ENCODE results near the gene TGFBR2. TPM values are rescaled to one million over a fixed set of nuclear protein-coding genes. Genes with fewer than 3 reads are reported as not detected.

TGFBR2 gene
- total RNA-seq, 1 experiment from 2014 or later, result 22.5 TPM

- BruUV-seq (replicated peaks), result no TSS peak
- H3K4me2 ChIP-seq (ENCODE audit: low read length), result no peak overlapping the region
- intact Hi-C loops (cut with micrococcal nuclease), result no loop called here
- TF ChIP-seq FOSL1 (IDR thresholded peaks at IDR 0.05; ENCODE audit: low read depth) (no peak), SP1 (IDR thresholded peaks at IDR 0.05; ENCODE audit: low read depth) (no peak), POLR2AphosphoS5 (IDR thresholded peaks at IDR 0.05; ENCODE audit: low read depth, low read length) (no peak), TCF7L2 (IDR thresholded peaks at IDR 0.05; ENCODE audit: borderline replicate concordance, extremely low read depth, insufficient read depth, insufficient read length) (no peak)
- no peak overlapping the region for H3K4me3 ChIP-seq (replicated peaks in 1 of 2; ENCODE audit: low read depth in 1 of 2, low read length in 2 of 2)
- H3K27ac ChIP-seq (ENCODE audit: low read depth, low read length), result no peak overlapping the region
- ChIA-PET RAD21 (ENCODE audit: low non-redundant PET in 1 of 2, low total read pairs in 2 of 2, uncharacterized antibody in 2 of 2, unreplicated experiment in 2 of 2) (no interaction called here), CTCF (no interaction called here), POLR2A (no interaction called here)
- H2AFZ ChIP-seq (ENCODE audit: low read depth, low read length, poor library complexity, severe bottlenecking), result no peak overlapping the region
- no peak for DNase-seq (ENCODE audit: low read depth, low spot score)
- no peak overlapping the region for H3K9ac ChIP-seq (ENCODE audit: low read length)
- no peaks in the 10 kb centered on the region for H3K9me2 ChIP-seq (ENCODE audit: insufficient read depth)
- no peaks in the 10 kb centered on the region for H4K20me1 ChIP-seq (ENCODE audit: insufficient read depth)
- peaks cover 0 to 5% of the 10 kb centered on the region in 2 experiments; a peak in 1 of 4 replicates for H3K4me1 ChIP-seq (ENCODE audit: control insufficient read depth in 1 of 2, insufficient read depth in 2 of 2, low read length in 2 of 2)
- H3K27me3 ChIP-seq (ENCODE audit: insufficient read depth, low read length), result no peaks in the 10 kb centered on the region
- H3K36me3 ChIP-seq (ENCODE audit: control insufficient read depth in 1 of 2, insufficient read depth in 2 of 2, low read length in 2 of 2), result no peaks in the 10 kb centered on the region
- ATAC-seq, result no peak
- no peaks in the 10 kb centered on the region for H3K9me3 ChIP-seq (ENCODE audit: control insufficient read depth in 1 of 2, insufficient read depth in 1 of 2, low read depth in 1 of 2, low read length in 2 of 2)
- H3K79me2 ChIP-seq (ENCODE audit: insufficient read depth, low read length), result no peaks in the 10 kb centered on the region
These were observed 106.6 kb downstream of the TGFBR2 start for GRCh38 chr3:30712991-30713390.

- RAD21 ChIA-PET (ENCODE audit: low non-redundant PET in 1 of 2, low total read pairs in 2 of 2, uncharacterized antibody in 2 of 2, unreplicated experiment in 2 of 2), result no interaction called here
- intact Hi-C loops (cut with micrococcal nuclease), result no loop called here
These were observed 107.6 kb downstream of the TGFBR2 start for GRCh38 chr3:30713885-30714503.

More at GRCh38 chr3:30713885-30714503, 107.6 kb downstream of the TGFBR2 start:
- CTCF ChIA-PET, result no interaction called here
- Histone ChIP-seq H3K79me2 (ENCODE audit: insufficient read depth, low read length) (no peaks in the 10 kb centered on the region), H3K9me3 (ENCODE audit: control insufficient read depth in 1 of 2, insufficient read depth in 1 of 2, low read depth in 1 of 2, low read length in 2 of 2) (no peaks in the 10 kb centered on the region), H3K9me2 (ENCODE audit: insufficient read depth) (no peaks in the 10 kb centered on the region), H3K27ac (ENCODE audit: low read depth, low read length) (no peak overlapping the region), H3K27me3 (ENCODE audit: insufficient read depth, low read length) (no peaks in the 10 kb centered on the region), H3K36me3 (ENCODE audit: control insufficient read depth in 1 of 2, insufficient read depth in 2 of 2, low read length in 2 of 2) (no peaks in the 10 kb centered on the region), H3K9ac (ENCODE audit: low read length) (no peak overlapping the region), H3K4me2 (ENCODE audit: low read length) (no peak overlapping the region), H3K4me3 (replicated peaks in 1 of 2; ENCODE audit: low read depth in 1 of 2, low read length in 2 of 2) (no peak overlapping the region), H3K4me1 (ENCODE audit: control insufficient read depth in 1 of 2, insufficient read depth in 2 of 2, low read length in 2 of 2) (no peaks in the 10 kb centered on the region), H4K20me1 (ENCODE audit: insufficient read depth) (no peaks in the 10 kb centered on the region), H2AFZ (ENCODE audit: low read depth, low read length, poor library complexity, severe bottlenecking) (no peak overlapping the region)
- DNase-seq (ENCODE audit: low read depth, low spot score) (no peak), ATAC-seq (no peak)
- no peak for TF ChIP-seq RAD21 (IDR thresholded peaks at IDR 0.05; ENCODE audit: low read depth)
- no peak for TF ChIP-seq SRF (IDR thresholded peaks at IDR 0.05; ENCODE audit: low read depth)
- no peak for TF ChIP-seq TCF7L2 (IDR thresholded peaks at IDR 0.05; ENCODE audit: borderline replicate concordance, extremely low read depth, insufficient read depth, insufficient read length)
- TF ChIP-seq YY1 (IDR thresholded peaks at IDR 0.05; ENCODE audit: extremely low read depth, insufficient replicate concordance, low read depth, low read length), result no peak
- TF ChIP-seq POLR2AphosphoS5 (IDR thresholded peaks at IDR 0.05; ENCODE audit: low read depth, low read length), result no peak
- TF ChIP-seq REST (IDR thresholded peaks at IDR 0.05; ENCODE audit: low read depth), result no peak
- no peak for TF ChIP-seq CTCF (IDR thresholded peaks at IDR 0.05 in 2 of 3, conservative IDR thresholded peaks at IDR 0.05 in 1 of 3; ENCODE audit: borderline replicate concordance in 1 of 3, insufficient read depth in 1 of 3, low read depth in 2 of 3, low read length in 2 of 3)
- no peak for TF ChIP-seq EZH2phosphoT487 (IDR thresholded peaks at IDR 0.05; ENCODE audit: borderline replicate concordance)
- no peak for TF ChIP-seq POLR2A (IDR thresholded peaks at IDR 0.05; ENCODE audit: borderline replicate concordance, extremely low read depth, insufficient read depth, insufficient read length)
- TF ChIP-seq ZFX (IDR thresholded peaks at IDR 0.05), result no peak
- POLR2A ChIA-PET, result no interaction called here
- BruUV-seq (replicated peaks), result no TSS peak
